HG03135 (cell line): ENCODE data around the gene CRADD.
"Not testable (repeated sequence)": the region's sequence is repeated elsewhere in the genome, so short reads cannot be mapped to it uniquely, and the experiment has no call there.

Source experiments
- ATAC-seq: cut with Tn5 transposase; IDR thresholded peaks from one replicate; pipeline ENCODE4 v1.9.1; 2021; ENCODE audit warnings: mild to moderate bottlenecking, moderate library complexity; ENCODE audit not compliant: unreplicated experiment

Gene CRADD

DNA sequence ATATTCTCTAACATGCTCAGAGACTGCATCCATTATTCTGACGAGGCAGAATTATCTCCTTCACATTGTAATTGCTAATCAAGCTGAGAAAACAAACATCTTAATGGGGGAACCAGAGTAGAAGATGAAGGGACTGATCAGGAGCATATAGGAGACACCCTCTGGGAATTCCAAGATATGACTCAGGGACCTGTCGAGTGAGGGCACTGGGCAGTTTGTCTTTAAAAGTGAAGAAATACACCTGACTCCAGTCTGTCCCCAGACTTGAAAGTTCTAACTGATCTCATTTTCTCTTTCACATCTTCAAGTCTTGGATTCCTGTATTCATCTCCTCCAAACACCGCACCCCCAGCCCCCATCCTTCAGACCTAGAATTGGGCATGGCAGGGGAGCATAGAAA lies 244.3 kb downstream of the CRADD start:
- no peak for ATAC-seq

DNA sequence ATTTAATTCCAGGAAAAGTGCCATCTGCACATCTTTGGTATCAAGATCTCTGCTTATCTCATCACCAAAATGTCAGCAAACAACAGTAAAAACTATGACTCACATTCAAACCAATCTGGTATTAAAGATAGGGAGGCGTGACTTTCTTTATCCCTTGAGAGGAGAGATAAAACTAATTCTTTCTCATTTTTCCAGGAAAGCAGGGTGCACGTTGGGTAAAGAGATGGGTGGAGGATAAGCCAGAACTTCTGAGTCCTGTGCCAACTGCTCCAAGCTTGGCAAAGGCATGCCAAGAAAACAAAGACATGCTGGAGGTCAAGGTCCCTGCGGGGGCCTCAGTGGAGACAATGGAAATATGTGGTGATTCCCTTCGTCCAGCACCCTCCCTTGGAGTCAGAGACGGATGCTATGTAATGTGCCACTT lies 245.4 kb downstream of the CRADD start:
- no peak for ATAC-seq

DNA sequence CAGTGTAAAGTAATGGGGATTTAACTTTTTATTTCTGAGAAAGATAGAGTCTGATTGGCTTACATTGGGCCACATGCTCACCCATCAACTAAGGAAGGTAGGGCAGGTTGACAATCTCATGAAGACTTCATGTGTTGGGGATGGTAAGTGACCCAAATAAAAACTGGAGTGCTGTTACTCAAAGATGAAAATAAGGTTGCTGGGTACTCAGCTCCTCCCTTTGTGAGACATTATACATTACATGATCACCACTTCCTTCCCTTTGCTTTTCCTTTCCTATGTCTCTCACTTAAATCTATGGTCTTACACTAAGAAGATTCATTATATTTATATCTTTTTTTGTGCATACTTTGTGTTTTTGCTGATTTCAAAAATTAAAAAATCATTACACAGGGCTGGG lies 247.2 kb downstream of the CRADD start:
- no peak for ATAC-seq

DNA sequence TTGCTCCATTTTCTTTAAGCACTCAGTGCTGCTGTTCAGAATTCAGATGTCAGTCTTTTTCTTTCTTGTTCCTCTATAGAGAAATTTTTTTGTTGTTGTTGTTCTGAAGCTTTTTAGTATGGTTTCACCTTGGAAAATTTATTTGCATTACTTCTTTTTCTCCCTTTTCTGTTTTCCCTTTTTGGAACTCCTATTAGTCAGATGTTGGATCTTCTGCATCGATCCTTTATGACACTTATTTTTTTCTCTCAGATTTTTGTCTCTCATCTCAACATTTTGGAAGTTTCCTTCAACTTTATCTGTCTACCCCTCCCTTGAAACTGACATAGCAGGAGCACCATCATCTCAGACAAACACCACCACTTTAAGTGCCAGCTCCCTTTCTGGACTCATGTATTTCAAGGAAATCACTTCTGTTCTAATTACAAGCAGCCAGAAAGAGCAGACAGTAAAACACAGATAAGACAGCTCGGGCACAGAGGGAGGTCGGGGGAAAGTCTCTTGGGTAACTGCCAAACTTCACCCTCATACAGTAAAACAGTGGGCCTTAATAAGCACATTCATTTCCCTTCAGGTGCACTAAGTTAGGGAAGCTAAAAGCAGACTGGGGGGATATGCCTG lies 248.5 kb downstream of the CRADD start:
- no peak for ATAC-seq

DNA sequence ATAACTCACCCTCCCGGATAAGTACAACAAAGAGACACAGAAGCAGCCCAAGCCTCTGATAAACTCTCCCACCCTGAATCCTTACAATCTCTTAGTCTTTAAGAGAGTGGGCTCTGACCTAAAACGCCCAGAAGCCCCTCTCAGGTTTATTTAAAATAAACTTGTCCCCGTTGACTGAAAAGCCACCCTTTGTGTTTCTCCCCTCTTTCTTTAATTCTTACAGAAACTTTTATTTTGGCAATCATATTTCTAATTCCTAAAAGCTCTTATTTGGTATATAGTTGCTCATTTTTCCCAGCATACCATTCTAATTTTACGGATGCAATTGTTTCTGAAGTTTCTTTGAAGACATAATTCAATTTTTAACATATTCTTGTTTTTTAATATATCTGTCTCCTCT lies 249.1 kb downstream of the CRADD start:
- no peak for ATAC-seq

DNA sequence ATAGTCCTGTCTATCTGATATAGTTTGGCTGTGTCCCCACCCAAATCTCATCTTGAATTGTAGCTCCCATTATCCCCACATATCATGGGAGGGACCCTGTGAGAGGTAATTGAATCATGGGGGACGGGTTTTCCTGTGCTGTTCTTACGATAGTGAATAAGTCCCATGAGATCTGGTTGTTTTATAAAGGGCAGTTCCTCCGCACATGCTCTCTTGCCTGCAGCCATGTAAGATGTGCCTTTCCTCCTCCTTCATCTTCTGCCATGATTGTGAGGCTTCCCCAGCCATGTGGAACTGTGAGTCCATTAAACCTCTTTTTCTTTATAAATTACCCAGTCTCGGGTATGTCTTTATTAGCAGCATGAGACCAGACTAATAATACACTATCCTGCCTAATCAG lies 251.9 kb downstream of the CRADD start:
- not testable (repeated sequence) for ATAC-seq

DNA sequence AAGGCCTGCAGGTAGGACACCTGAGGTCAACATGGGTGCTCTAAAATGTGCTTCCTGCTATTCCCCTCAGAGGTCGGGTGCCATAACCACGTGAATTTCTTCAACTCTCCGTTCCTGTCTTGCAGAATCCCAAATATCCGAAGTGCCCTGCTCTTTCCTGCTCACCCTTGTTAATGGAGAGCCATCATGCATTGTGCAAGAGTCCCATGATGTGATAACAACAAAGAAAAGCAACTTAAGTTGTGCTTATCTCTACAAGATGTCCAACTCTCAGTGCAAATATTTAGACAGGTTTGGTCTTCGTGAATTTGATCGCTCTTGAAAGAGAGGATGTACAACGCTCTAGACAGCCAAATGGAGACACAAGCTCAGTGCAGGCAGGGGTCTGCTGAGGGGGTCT lies 260.6 kb downstream of the CRADD start:
- ATAC-seq = no peak

DNA sequence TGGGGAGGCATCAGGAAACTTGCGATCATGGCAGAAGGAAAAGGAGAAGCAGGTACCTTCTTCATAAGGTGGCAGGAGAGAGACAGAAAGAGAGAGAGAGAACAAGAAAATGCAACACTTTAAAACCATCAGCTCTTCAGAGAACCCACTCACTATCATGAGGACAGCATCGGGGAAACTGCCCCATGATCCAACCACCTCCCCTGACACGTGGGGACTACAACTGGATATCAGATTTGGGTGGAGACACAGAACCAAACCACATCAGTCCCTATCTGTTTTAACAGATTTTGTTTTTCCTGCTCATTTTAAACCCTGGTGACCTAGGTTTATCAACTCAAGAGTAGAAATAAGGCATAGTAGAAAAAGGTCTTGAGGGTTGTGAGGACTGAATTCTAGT lies 261.1 kb downstream of the CRADD start:
- ATAC-seq = no peak

DNA sequence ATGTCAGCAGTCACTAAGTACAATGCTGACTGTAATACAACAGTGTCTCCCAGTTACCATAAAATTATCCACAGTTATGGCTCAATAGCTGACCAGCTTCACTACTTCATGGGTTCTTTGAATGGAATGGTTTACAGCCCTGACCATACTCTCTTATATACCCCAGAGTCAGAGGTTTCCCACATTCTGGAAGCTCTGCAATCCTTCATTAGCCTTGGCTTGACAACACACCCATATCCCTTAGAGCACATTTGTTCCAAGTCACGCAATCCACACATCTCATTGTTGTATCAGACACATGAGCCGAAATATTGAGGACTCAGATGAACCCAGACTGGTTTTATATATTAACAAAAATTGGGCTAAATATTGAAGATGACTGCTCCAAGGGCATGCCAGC lies 261.8 kb downstream of the CRADD start:
- ATAC-seq = no peak

GRCh38 chr12:93939641-93940325 lies 262.6 kb downstream of the CRADD start:
- no peak for ATAC-seq

- no peak for ATAC-seq
Observed at GRCh38 chr12:93943780-93944179, 266.6 kb downstream of the CRADD start.

DNA sequence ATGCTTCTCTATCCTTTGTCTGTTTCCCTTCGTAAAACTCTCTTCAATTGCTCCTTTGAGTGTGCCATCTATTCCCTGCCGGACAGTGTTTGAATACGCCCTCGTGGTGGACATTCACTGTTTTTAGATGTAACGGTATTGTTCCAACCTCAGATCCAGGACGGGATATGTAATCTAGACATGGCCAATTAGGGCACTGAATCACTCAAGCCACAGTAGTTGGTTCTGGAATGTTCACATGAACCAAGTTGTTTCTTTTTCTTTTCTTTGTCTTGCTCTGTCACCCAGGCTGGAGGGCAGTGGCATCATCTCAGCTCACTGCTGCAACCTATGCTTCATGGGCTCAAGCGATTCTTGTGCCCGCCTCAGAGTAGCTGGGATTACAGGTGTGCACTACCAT lies 267.0 kb downstream of the CRADD start:
- no peak for ATAC-seq
